H9 (cell line): ENCODE results near the gene MATN4. TPM values are rescaled to one million over a fixed set of nuclear protein-coding genes. Genes with fewer than 3 reads are reported as not detected.

Experiments used
- DNase-seq: peaks from one replicate; pipeline ENCODE4 v3.0.0-alpha.2; 2017
- H2AFZ ChIP-seq: one replicate; pipeline ENCODE4 v1.6.1; 2013; ENCODE audit warnings: mild to moderate bottlenecking, low read length, control low read depth, moderate library complexity
- H2AK5ac ChIP-seq: 2 replicates; pipeline ENCODE4 v1.6.1; 2013; ENCODE audit warnings: low read length, control low read depth, mixed read lengths; ENCODE audit not compliant: insufficient read length
- H2BK120ac ChIP-seq: one replicate; pipeline ENCODE4 v1.6.1; 2013; ENCODE audit warnings: low read depth, mild to moderate bottlenecking, low read length, control low read depth, inconsistent platforms; ENCODE audit not compliant: poor library complexity, severe bottlenecking
- H2BK12ac ChIP-seq: 2 replicates; pipeline ENCODE4 v1.6.1; 2013; ENCODE audit warnings: low read length, control low read depth, mixed read lengths, low read depth; ENCODE audit not compliant: insufficient read length
- H2BK15ac ChIP-seq: 2 replicates; pipeline ENCODE4 v1.6.1; 2013; ENCODE audit warnings: low read depth, low read length, control low read depth
- H2BK20ac ChIP-seq: one replicate; pipeline ENCODE4 v1.6.1; 2013; ENCODE audit warnings: low read depth, mild to moderate bottlenecking, low read length, control low read depth, inconsistent platforms; ENCODE audit not compliant: poor library complexity, severe bottlenecking
- H2BK5ac ChIP-seq: 2 replicates; pipeline ENCODE4 v1.6.1; 2013; ENCODE audit warnings: low read length, control low read depth, mixed read lengths; ENCODE audit not compliant: insufficient read length
- H3K14ac ChIP-seq: 2 replicates; pipeline ENCODE4 v1.6.1; 2013; ENCODE audit warnings: low read length, control low read depth; ENCODE audit not compliant: insufficient read depth
- H3K18ac ChIP-seq: 2 replicates; pipeline ENCODE4 v1.6.1; 2013; ENCODE audit warnings: low read depth, mild to moderate bottlenecking, mixed read lengths, low read length, control low read depth; ENCODE audit not compliant: insufficient read length
- H3K23ac ChIP-seq: 2 replicates; pipeline ENCODE4 v1.6.1; 2013; ENCODE audit warnings: low read length, control low read depth, mixed read lengths, low read depth; ENCODE audit not compliant: insufficient read length
- H3K23me2 ChIP-seq: 2 replicates; pipeline ENCODE4 v1.6.1; 2013; ENCODE audit warnings: low read depth, mild to moderate bottlenecking, mixed read lengths, low read length, control low read depth; ENCODE audit not compliant: insufficient read length, poor library complexity, severe bottlenecking
- H3K27ac ChIP-seq: 2 replicates; pipeline ENCODE4 v1.5.1; 2013; ENCODE audit warnings: low read length, control low read depth, mixed read lengths, low read depth; ENCODE audit not compliant: insufficient read length
- H3K27me3 ChIP-seq: 2 replicates; pipeline ENCODE4 v1.6.1; 2013; ENCODE audit warnings: low read length, control low read depth, inconsistent platforms; ENCODE audit not compliant: insufficient read depth
- H3K4ac ChIP-seq: 2 replicates; pipeline ENCODE4 v1.6.1; 2013; ENCODE audit warnings: low read depth, mild to moderate bottlenecking, control low read depth, inconsistent platforms, low read length, moderate library complexity
- H3K4me1 ChIP-seq: 2 replicates; pipeline ENCODE4 v1.6.1; 2013; ENCODE audit warnings: low read length, control low read depth, inconsistent platforms; ENCODE audit not compliant: insufficient read depth
- H3K4me2 ChIP-seq: 2 replicates; pipeline ENCODE4 v1.6.1; 2013; ENCODE audit warnings: low read length, control low read depth, mixed read lengths; ENCODE audit not compliant: insufficient read length, insufficient read depth
- H3K56ac ChIP-seq: 2 replicates; pipeline ENCODE4 v1.6.1; 2013; ENCODE audit warnings: low read depth, mild to moderate bottlenecking, mixed read lengths, low read length, control low read depth; ENCODE audit not compliant: insufficient read length
- H3K79me1 ChIP-seq: 2 replicates; pipeline ENCODE4 v1.6.1; 2013; ENCODE audit warnings: low read depth, mild to moderate bottlenecking, moderate library complexity, low read length, control low read depth, inconsistent platforms; ENCODE audit not compliant: insufficient read depth, poor library complexity, severe bottlenecking
- H3K79me2 ChIP-seq: 2 replicates; pipeline ENCODE4 v1.6.1; 2013; ENCODE audit warnings: low read length, control low read depth, inconsistent platforms; ENCODE audit not compliant: insufficient read depth
- H3K9ac ChIP-seq: 2 replicates; pipeline ENCODE4 v1.6.1; 2013; ENCODE audit warnings: low read length, control low read depth, mixed read lengths; ENCODE audit not compliant: insufficient read length; ENCODE audit errors: extremely low read depth
- H3K9me3 ChIP-seq: one replicate; pipeline ENCODE4 v1.6.1; 2013; ENCODE audit warnings: low read depth, low read length, inconsistent platforms; ENCODE audit not compliant: control insufficient read depth
- H3T11ph ChIP-seq: one replicate; pipeline ENCODE4 v1.6.1; 2013; ENCODE audit warnings: mild to moderate bottlenecking, low read length, control low read depth, inconsistent platforms
- H4K20me1 ChIP-seq: one replicate; pipeline ENCODE4 v1.6.1; 2013; ENCODE audit not compliant: control insufficient read depth, insufficient read length, insufficient read depth
- H4K5ac ChIP-seq: 2 replicates; pipeline ENCODE4 v1.6.1; 2013; ENCODE audit warnings: low read depth, mild to moderate bottlenecking, mixed read lengths, low read length, control low read depth; ENCODE audit not compliant: insufficient read length
- H4K8ac ChIP-seq: replicated peaks from 2 replicates; pipeline ENCODE4 v1.6.1; 2013; ENCODE audit warnings: low read length, control low read depth, mixed read lengths, low read depth; ENCODE audit not compliant: insufficient read length
- H4K91ac ChIP-seq: 2 replicates; pipeline ENCODE4 v1.6.1; 2013; ENCODE audit warnings: low read depth, mild to moderate bottlenecking, moderate library complexity, mixed read lengths, low read length, control low read depth; ENCODE audit not compliant: insufficient read length
- H3K27ac Mint-ChIP-seq, 3 experiments: 2 replicates in 2 of 3; 3 replicates in 1 of 3; pipeline ENCODE4 v1.8.0; 2020 to 2021; ENCODE audit warnings: mixed read lengths in 3 of 3, mild to moderate bottlenecking in 1 of 3, moderate library complexity in 1 of 3
- H3K27me3 Mint-ChIP-seq: 2 replicates; pipeline ENCODE4 v1.8.0; 2021; ENCODE audit warnings: low read depth, mild to moderate bottlenecking, moderate library complexity, mixed read lengths
- H3K36me3 Mint-ChIP-seq, 3 experiments: 2 replicates in 2 of 3; 3 replicates in 1 of 3; pipeline ENCODE4 v1.8.0; 2020 to 2021; ENCODE audit warnings: low read depth in 3 of 3, mixed read lengths in 3 of 3; ENCODE audit not compliant: insufficient read depth in 1 of 3
- H3K4me1 Mint-ChIP-seq, 2 experiments: 2 replicates each; pipeline ENCODE4 v1.8.0; 2020; ENCODE audit warnings: mixed read lengths in 2 of 2
- H3K4me3 Mint-ChIP-seq, 2 experiments: 2 replicates in 1 of 2; 3 replicates in 1 of 2; pipeline ENCODE4 v1.8.0; 2020 to 2021; ENCODE audit warnings: mild to moderate bottlenecking in 2 of 2, mixed read lengths in 2 of 2, moderate library complexity in 1 of 2
- H3K9me3 Mint-ChIP-seq, 2 experiments: 2 replicates in 1 of 2; 3 replicates in 1 of 2; pipeline ENCODE4 v1.8.0; 2020; ENCODE audit warnings: mild to moderate bottlenecking in 2 of 2, mixed read lengths in 2 of 2, moderate library complexity in 1 of 2
- WGBS: extraction: QIAGEN DNeasy Blood & Tissue Kit; methylation state at CpG from one replicate; pipeline ENCODE4 v1.1.7; 2013; ENCODE audit warnings: missing lambda C conversion rate, low lambda C conversion rate, mixed read lengths; ENCODE audit not compliant: insufficient read length; ENCODE audit errors: extremely low coverage; 5-methylcytosine and 5-hydroxymethylcytosine counted together
- total RNA-seq: library from RNA; stranded (reverse); gene quantifications from 2 replicates; pipeline ENCODE4 v1.2.1, GENCODE V29; 2021
- TF ChIP-seq, protein P1 (sequence below): fragments of 200-600 bp; sonication (generic); conservative IDR thresholded peaks from 3 replicates; pipeline ENCODE4 v1.8.0; 2021; ENCODE audit warnings: antibody characterized with exemption, mild to moderate bottlenecking

The MATN4 gene
- total RNA-seq, 1 experiment from 2014 or later, result 0.11 TPM

DNA sequence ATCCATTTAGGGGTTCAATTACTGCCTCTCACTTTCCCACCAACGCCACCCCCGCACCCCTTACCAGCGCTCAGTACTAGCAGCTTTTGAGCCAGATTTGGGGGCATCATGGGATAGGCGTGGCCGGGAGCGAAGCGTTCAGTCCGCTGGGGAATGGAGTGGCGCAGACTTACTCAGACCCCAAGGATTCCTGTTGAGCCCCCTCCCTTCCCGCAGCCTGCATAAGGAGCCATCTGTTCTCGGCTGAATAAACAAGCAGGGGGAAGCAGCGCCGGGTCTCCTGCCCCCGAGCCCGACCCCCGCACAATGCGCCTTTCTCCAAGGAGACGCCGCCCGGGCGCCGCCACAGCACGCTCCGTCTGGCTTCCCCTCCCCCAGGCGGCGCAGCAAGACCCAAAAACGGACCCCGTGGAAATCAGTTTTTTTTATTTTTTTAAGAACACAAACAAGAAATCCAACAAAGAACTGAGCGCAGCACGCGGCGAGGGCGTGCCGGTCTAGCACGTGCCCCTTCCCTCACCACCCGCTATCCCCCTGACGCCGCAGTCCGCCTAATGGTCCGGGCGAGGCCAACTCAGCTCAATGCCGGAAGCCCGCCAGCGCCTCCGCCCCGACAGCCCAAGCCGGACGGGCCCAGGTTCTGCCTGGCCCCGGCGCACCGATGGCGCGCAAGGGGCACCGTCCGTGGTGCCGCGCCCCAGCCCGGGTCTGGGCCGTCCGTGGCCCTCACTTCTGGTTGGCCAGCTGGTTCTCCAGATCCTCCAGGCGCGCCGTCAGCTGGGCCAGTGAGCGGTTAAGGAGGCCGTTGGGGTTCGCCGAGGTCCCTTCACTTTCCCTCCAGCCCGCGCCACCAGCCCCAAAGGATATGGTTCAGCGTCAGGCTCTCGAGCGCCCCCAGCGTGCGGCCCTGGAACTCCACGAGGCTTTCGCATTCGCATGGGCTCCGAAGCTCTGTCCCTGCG is 14.8 kb downstream of the MATN4 start:
- H3K36me3 Mint-ChIP-seq, result peaks cover 5 to 15% (median 9%) of the 10 kb centered on the region in 3 experiments; a peak in 6 of 7 replicates
- peak overlapping the region; percentile 25 for H4K8ac ChIP-seq
- H2BK15ac ChIP-seq, result no peak overlapping the region
- no peaks in the 10 kb centered on the region for H3K79me2 ChIP-seq
- peaks cover 5% of the 10 kb centered on the region; the same call in 1 of the 2 replicates for H3K27me3 ChIP-seq
- H3K9me3 Mint-ChIP-seq, result peaks cover 21% of the 10 kb centered on the region in 2 experiments
- peak overlapping the region in 1 of 3 experiments; percentile 53; a peak in 1 of 7 replicates for H3K27ac Mint-ChIP-seq
- H3K27me3 Mint-ChIP-seq, result peaks cover 67% of the 10 kb centered on the region
- DNase-seq, result peak; percentile 91
- H2AK5ac ChIP-seq, result no peak overlapping the region
- H3K56ac ChIP-seq, result no peak overlapping the region
- H4K20me1 ChIP-seq, result no peaks in the 10 kb centered on the region
- no peak overlapping the region for H3K27ac ChIP-seq
- H3K14ac ChIP-seq, result peak overlapping the region; percentile 95
- H3K4me2 ChIP-seq, result peak overlapping the region; percentile 64
- H2AFZ ChIP-seq, result peak overlapping the region; percentile 50
- no peaks in the 10 kb centered on the region for H3K79me1 ChIP-seq
- peaks cover 8 to 13% of the 10 kb centered on the region in 2 experiments for H3K4me1 Mint-ChIP-seq
- H3K9ac ChIP-seq, result peak overlapping the region; percentile 1
- H2BK12ac ChIP-seq, result peak overlapping the region; percentile 36
- no peak overlapping the region for H2BK20ac ChIP-seq
- TF ChIP-seq, protein P1, sequence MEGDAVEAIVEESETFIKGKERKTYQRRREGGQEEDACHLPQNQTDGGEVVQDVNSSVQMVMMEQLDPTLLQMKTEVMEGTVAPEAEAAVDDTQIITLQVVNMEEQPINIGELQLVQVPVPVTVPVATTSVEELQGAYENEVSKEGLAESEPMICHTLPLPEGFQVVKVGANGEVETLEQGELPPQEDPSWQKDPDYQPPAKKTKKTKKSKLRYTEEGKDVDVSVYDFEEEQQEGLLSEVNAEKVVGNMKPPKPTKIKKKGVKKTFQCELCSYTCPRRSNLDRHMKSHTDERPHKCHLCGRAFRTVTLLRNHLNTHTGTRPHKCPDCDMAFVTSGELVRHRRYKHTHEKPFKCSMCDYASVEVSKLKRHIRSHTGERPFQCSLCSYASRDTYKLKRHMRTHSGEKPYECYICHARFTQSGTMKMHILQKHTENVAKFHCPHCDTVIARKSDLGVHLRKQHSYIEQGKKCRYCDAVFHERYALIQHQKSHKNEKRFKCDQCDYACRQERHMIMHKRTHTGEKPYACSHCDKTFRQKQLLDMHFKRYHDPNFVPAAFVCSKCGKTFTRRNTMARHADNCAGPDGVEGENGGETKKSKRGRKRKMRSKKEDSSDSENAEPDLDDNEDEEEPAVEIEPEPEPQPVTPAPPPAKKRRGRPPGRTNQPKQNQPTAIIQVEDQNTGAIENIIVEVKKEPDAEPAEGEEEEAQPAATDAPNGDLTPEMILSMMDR, result peak; percentile 93
- H4K91ac ChIP-seq, result no peak overlapping the region
- H4K5ac ChIP-seq, result no peak overlapping the region
- peaks cover 12% of the 10 kb centered on the region for H3K23me2 ChIP-seq
- no peak overlapping the region for H3K4ac ChIP-seq
- peak overlapping the region; percentile 71 to 79 for H3K4me3 Mint-ChIP-seq
- no CpG with 5 or more reads among the region's 79 CpGs for WGBS
- no peak overlapping the region for H3T11ph ChIP-seq
- H2BK120ac ChIP-seq, result no peak overlapping the region
- peak overlapping the region; percentile 60 for H3K18ac ChIP-seq
- H3K4me1 ChIP-seq, result peaks cover 2% of the 10 kb centered on the region; the same call in 1 of the 2 replicates
- no peak overlapping the region for H3K23ac ChIP-seq
- H3K9me3 ChIP-seq, result no peaks in the 10 kb centered on the region
- no peak overlapping the region for H2BK5ac ChIP-seq
